ENCODE measurements around the gene SHROOM3. TPM values are rescaled to one million over a fixed set of nuclear protein-coding genes. Genes with fewer than 3 reads are reported as not detected.

SHROOM3 gene
- total RNA-seq, 1 donor from 2014 or later: 0.55 TPM

DNA sequence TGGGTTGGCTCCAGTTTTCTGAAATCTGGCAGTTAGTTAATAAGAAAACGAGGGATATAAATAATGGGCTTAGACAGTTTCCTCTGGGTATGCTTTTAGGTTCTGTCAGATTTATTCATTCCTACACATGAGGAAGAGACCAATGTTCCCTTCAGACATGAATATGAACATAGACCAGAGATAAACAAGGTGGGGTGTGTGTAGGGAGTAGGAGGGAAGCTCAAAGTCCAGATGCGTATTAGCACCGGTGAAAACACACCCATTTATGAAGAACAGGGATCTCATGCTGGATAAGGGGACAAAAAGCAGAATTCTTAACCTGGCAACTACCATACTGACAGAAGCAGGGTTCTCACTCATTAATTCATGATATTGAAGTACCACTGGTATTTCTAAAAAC, 240.0 kb downstream of the SHROOM3 start:
- no peak overlapping the region for H3K4me3 Mint-ChIP-seq
- no peak overlapping the region for H3K27ac Mint-ChIP-seq
- ATAC-seq (ENCODE audit: low read depth) (no peak), DNase-seq (no peak)
- H3K4me1 Mint-ChIP-seq: no peaks in the 10 kb centered on the region
- ChIA-PET CTCF (no interaction called here), POLR2A (no interaction called here)
- H3K9me3 Mint-ChIP-seq: no peaks in the 10 kb centered on the region
- intact Hi-C loops (cut with micrococcal nuclease): no loop called here
- H3K36me3 Mint-ChIP-seq (ENCODE audit: low read depth): no peaks in the 10 kb centered on the region
- TF ChIP-seq, protein P1, sequence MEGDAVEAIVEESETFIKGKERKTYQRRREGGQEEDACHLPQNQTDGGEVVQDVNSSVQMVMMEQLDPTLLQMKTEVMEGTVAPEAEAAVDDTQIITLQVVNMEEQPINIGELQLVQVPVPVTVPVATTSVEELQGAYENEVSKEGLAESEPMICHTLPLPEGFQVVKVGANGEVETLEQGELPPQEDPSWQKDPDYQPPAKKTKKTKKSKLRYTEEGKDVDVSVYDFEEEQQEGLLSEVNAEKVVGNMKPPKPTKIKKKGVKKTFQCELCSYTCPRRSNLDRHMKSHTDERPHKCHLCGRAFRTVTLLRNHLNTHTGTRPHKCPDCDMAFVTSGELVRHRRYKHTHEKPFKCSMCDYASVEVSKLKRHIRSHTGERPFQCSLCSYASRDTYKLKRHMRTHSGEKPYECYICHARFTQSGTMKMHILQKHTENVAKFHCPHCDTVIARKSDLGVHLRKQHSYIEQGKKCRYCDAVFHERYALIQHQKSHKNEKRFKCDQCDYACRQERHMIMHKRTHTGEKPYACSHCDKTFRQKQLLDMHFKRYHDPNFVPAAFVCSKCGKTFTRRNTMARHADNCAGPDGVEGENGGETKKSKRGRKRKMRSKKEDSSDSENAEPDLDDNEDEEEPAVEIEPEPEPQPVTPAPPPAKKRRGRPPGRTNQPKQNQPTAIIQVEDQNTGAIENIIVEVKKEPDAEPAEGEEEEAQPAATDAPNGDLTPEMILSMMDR (IDR thresholded peaks at IDR 0.05): no peak
- peaks cover 12% of the 10 kb centered on the region for H3K27me3 Mint-ChIP-seq

DNA sequence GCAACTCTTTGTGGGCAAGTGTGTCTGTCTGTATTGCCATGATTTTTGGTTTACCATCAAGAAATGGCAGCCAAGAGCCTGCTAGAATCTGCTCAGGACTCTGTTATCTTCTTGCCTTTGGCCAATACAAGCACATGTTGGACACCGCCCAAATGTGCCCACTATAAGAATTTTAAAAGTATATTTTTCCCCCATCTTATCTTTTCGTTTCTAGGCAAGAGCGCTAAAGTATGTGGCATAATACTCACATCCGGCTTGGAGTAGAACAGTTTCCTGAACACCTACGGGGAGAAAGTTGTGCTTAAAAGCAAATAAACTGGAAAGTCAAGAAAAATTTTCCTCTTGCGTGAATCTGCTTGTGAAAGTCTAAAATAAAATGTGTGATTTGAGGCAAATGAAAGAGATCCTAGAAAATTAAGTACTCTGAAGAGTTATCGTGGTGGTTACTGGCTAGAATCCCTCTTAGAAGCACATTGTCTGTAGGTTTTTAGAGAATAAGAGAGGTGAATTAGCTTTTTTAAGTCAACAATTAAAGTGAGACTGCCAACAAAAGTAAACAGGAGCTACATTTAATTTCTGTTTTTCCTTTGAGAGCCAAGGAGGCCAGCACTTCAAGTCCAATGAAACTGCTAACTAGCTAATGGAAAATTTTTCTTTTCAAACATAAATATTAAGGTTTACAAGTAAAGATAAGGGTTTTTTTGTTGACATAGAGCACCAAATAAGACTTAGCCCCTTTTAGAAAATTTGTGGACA, 242.7 kb downstream of the SHROOM3 start:
- Mint-ChIP-seq H3K9me3 (no peaks in the 10 kb centered on the region), H3K27me3 (peaks cover 16% of the 10 kb centered on the region), H3K27ac (no peak overlapping the region), H3K4me1 (no peaks in the 10 kb centered on the region), H3K4me3 (no peak overlapping the region), H3K36me3 (ENCODE audit: low read depth) (no peaks in the 10 kb centered on the region)
- TF ChIP-seq, protein P1 (IDR thresholded peaks at IDR 0.05): no peak
- no peak for ATAC-seq (ENCODE audit: low read depth)
- DNase-seq: no peak
- ChIA-PET POLR2A (no interaction called here), CTCF (no interaction called here)
- intact Hi-C loops (cut with micrococcal nuclease): no loop called here

DNA sequence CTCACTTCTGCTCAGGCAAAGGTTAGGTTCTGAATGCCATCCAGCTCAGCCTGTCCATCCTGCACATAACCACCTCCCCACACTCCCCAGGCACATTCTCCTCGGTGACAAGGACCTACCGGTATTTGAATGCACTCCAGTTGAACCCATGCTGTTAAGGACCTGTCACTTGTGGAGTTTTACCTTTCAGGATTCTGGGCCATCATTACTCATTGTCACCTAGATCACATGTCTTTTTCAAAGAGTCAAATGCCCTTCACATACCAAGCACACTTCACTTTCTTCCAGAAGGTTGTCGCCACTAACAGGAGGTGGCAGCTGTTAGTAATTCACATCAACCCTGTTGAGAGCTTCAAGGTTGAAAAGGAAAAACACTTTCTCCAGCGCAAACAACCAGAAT, 244.7 kb downstream of the SHROOM3 start:
- Mint-ChIP-seq H3K4me3 (no peak overlapping the region), H3K27ac (no peak overlapping the region), H3K36me3 (ENCODE audit: low read depth) (no peaks in the 10 kb centered on the region), H3K27me3 (peaks cover 24% of the 10 kb centered on the region), H3K9me3 (no peaks in the 10 kb centered on the region), H3K4me1 (no peaks in the 10 kb centered on the region)
- no peak for ATAC-seq (ENCODE audit: low read depth)
- ChIA-PET POLR2A (interaction anchor here (0.7 kb wide), 1 partner anchor 9 kb away, joined by 6 read pairs; no protein-coding TSS in a partner anchor), CTCF (no interaction called here)
- intact Hi-C loops (cut with micrococcal nuclease): no loop called here
- TF ChIP-seq, protein P1 (IDR thresholded peaks at IDR 0.05): no peak
- no peak for DNase-seq

DNA sequence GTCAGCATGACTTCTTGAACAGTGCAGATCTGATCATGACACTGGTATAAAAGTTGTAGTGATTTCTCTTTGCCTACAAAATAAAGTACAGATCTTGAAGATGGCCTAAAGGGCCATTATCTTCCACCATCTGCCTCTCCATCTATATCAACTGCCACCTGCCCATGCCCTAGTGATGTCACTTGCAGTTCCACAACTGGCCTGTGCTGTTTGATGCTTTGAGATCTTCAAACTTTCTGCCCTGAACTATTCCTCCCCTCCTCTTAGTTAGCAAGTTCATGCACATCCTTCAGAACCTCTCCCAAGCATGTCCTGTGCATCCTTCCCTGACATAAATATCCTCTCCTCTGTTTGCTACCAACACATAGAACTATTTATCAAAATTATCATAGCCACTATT, 245.9 kb downstream of the SHROOM3 start:
- ChIA-PET CTCF (no interaction called here), POLR2A (no interaction called here)
- no peak overlapping the region for H3K27ac Mint-ChIP-seq
- intact Hi-C loops (cut with micrococcal nuclease): no loop called here
- H3K4me3 Mint-ChIP-seq: no peak overlapping the region
- DNase-seq (no peak), ATAC-seq (ENCODE audit: low read depth) (no peak)
- no peaks in the 10 kb centered on the region for H3K36me3 Mint-ChIP-seq (ENCODE audit: low read depth)
- TF ChIP-seq, protein P1 (IDR thresholded peaks at IDR 0.05): no peak
- no peaks in the 10 kb centered on the region for H3K9me3 Mint-ChIP-seq
- no peaks in the 10 kb centered on the region for H3K4me1 Mint-ChIP-seq
- H3K27me3 Mint-ChIP-seq: peaks cover 22% of the 10 kb centered on the region

DNA sequence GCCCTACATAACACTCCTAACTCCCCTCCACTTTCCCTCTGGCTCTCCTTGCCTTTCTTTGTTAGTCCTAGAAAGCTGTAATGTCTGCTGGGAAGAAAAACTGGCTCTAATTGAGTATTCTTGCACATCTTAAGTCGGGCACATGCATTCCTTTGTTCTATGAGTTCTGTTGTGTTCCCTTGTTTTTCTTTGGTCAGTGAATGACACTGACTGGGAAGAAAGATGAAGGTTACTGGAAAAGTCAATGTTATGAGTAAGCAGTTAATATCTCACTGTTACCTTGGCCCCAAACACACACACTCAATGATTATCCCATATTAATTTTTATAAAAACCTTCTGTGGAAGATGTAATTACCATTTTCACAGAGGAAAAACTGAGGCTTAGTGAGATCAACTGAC, 247.0 kb downstream of the SHROOM3 start:
- intact Hi-C loops (cut with micrococcal nuclease): no loop called here
- no peak overlapping the region for H3K4me3 Mint-ChIP-seq
- ATAC-seq (ENCODE audit: low read depth): no peak
- POLR2A ChIA-PET: no interaction called here
- no peaks in the 10 kb centered on the region for H3K36me3 Mint-ChIP-seq (ENCODE audit: low read depth)
- TF ChIP-seq, protein P1 (IDR thresholded peaks at IDR 0.05): no peak
- H3K27ac Mint-ChIP-seq: no peak overlapping the region
- H3K27me3 Mint-ChIP-seq: peaks cover 21% of the 10 kb centered on the region
- no peaks in the 10 kb centered on the region for H3K9me3 Mint-ChIP-seq
- CTCF ChIA-PET: no interaction called here
- DNase-seq: no peak
- no peaks in the 10 kb centered on the region for H3K4me1 Mint-ChIP-seq

Measured in activated B cell treated with CpG ODN at 0.5 μM for 24 hours (primary cell).